ENCODE data around the gene TNS1.

DNA sequence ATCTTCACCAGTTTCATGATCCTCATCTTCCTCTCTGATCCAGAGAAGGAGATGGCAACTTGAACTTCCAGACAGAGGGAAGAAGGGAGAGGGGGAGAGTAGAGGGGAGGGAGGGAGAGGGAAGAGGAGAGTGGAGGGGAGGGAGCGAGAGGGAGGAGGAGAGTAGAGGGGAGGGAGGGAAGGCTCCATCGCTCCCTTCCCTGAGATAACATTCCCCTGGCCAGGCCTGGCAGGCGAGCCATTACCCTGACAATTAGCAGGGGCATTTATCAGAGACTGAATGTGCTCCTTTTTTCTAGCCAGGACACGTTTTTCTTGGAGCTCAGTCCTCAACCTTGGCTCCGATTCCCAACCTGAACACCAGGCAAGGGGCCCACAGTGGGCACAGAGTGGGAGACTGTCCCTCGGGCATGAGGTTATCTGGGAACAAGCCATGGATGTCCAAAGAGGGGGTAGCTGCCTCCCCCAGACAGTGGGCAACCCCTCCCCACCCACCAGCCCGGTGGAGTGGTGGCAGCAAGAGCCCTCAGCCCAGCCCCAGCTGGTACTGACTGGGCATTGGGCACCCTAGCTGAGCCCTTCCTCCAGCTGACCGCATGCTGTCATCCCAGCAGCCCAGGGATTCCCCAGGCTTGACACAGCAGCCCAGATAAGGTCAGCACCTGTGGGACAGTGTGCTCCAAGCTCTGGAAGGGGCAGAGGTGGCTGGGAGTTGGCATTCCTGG, 81.8 kb downstream of the TNS1 start:
- TF ChIP-seq EZH2phosphoT487 (IDR thresholded peaks at IDR 0.05; ENCODE audit: insufficient read depth, low read depth) (no peak), EZH2 (IDR thresholded peaks at IDR 0.05; ENCODE audit: insufficient read depth, poor library complexity, severe bottlenecking) (no peak)

Measured in GM23248 (cell line).